Right lung (tissue), 5 donors: ENCODE measurements around the gene SPAG9. TPM values are rescaled to one million over a fixed set of nuclear protein-coding genes. Genes with fewer than 3 reads are reported as not detected.

ENCODE experiments used
- DNase-seq, 2 donors: peaks; one replicate each; pipeline ENCODE4 v3.0.0-alpha.2; 2013
- polyA plus RNA-seq, 5 donors: library from polyadenylated mRNA; unstranded; fragments of 120-200 nt; gene quantifications; one replicate each; pipeline versions ENCODE4 v1.2.1 to v1.2.3, GENCODE V29; 2013; ENCODE audit warnings: inconsistent platforms in 1 of 5, low replicate concordance in 1 of 5; ENCODE audit not compliant: insufficient read length in 5 of 5, insufficient read depth in 1 of 5

Gene SPAG9
- polyA plus RNA-seq, 5 donors, result 70.9 to 150 (median 128) TPM

- DNase-seq, result no peak
These were observed 162.8 kb downstream of the SPAG9 start for GRCh38 chr17:50957600-50958575.

GRCh38 chr17:50956750-50957523 lies 163.7 kb downstream of the SPAG9 start:
- DNase-seq, result no peak

- no peak for DNase-seq
These were observed 164.3 kb downstream of the SPAG9 start for GRCh38 chr17:50956409-50956749.

GRCh38 chr17:50955667-50956120 lies 165.0 kb downstream of the SPAG9 start:
- DNase-seq, result no peak

GRCh38 chr17:50955160-50955559 lies 165.5 kb downstream of the SPAG9 start:
- no peak for DNase-seq

GRCh38 chr17:50954641-50955121 lies 166.0 kb downstream of the SPAG9 start:
- no peak for DNase-seq

GRCh38 chr17:50953831-50954601 lies 166.7 kb downstream of the SPAG9 start:
- DNase-seq, result no peak

- no peak for DNase-seq
These were observed 167.2 kb downstream of the SPAG9 start for GRCh38 chr17:50953518-50953830.

- no peak for DNase-seq
These were observed 167.8 kb downstream of the SPAG9 start for GRCh38 chr17:50952889-50953288.

GRCh38 chr17:50952013-50952412 lies 168.7 kb downstream of the SPAG9 start:
- no peak for DNase-seq

GRCh38 chr17:50949989-50950877 lies 170.4 kb downstream of the SPAG9 start:
- peak in 1 of 2 donors; percentile 58 for DNase-seq

- no peak for DNase-seq
These were observed 171.3 kb downstream of the SPAG9 start for GRCh38 chr17:50949128-50949988.

GRCh38 chr17:50948711-50949110 lies 172.0 kb downstream of the SPAG9 start:
- DNase-seq, result no peak

GRCh38 chr17:50947782-50948543 lies 172.7 kb downstream of the SPAG9 start:
- no peak for DNase-seq

- no peak for DNase-seq
These were observed 173.5 kb downstream of the SPAG9 start for GRCh38 chr17:50946891-50947781.

- no peak for DNase-seq
These were observed 174.3 kb downstream of the SPAG9 start for GRCh38 chr17:50946223-50946890.

GRCh38 chr17:50945779-50946222 lies 174.9 kb downstream of the SPAG9 start:
- DNase-seq, result no peak
